Mesodermal cell (in vitro differentiated cells): ENCODE data around the gene ACSS1.

Experiments
- H3K27ac ChIP-seq: 2 replicates; pipeline ENCODE4 v1.7.0; 2013; ENCODE audit warnings: mild to moderate bottlenecking, low read depth, low read length, moderate library complexity; ENCODE audit not compliant: severe bottlenecking
- H3K36me3 ChIP-seq: 2 replicates; pipeline ENCODE4 v1.7.1; 2013; ENCODE audit warnings: mild to moderate bottlenecking, low read length, moderate library complexity; ENCODE audit not compliant: control insufficient read depth, insufficient read depth
- H3K4me1 ChIP-seq: one replicate; pipeline ENCODE4 v1.7.1; 2013; ENCODE audit warnings: mild to moderate bottlenecking, low read length; ENCODE audit not compliant: insufficient read depth, control insufficient read depth, poor library complexity, severe bottlenecking
- H3K4me3 ChIP-seq: 2 replicates; pipeline ENCODE4 v1.7.0; 2013; ENCODE audit warnings: low read length, control low read depth, mild to moderate bottlenecking; ENCODE audit not compliant: insufficient read depth, poor library complexity, severe bottlenecking; ENCODE audit errors: extremely low read depth
- H3K9me3 ChIP-seq: 2 replicates; pipeline ENCODE4 v1.7.1; 2013; ENCODE audit warnings: mild to moderate bottlenecking, low read length, moderate library complexity; ENCODE audit not compliant: control insufficient read depth
- WGBS, 2 experiments: methylation state at CpG; one replicate each; pipeline ENCODE4 v1.1.5; 2013; ENCODE audit warnings: missing lambda C conversion rate in 2 of 2; ENCODE audit not compliant: insufficient coverage in 2 of 2; 5-methylcytosine and 5-hydroxymethylcytosine counted together

The ACSS1 gene

DNA sequence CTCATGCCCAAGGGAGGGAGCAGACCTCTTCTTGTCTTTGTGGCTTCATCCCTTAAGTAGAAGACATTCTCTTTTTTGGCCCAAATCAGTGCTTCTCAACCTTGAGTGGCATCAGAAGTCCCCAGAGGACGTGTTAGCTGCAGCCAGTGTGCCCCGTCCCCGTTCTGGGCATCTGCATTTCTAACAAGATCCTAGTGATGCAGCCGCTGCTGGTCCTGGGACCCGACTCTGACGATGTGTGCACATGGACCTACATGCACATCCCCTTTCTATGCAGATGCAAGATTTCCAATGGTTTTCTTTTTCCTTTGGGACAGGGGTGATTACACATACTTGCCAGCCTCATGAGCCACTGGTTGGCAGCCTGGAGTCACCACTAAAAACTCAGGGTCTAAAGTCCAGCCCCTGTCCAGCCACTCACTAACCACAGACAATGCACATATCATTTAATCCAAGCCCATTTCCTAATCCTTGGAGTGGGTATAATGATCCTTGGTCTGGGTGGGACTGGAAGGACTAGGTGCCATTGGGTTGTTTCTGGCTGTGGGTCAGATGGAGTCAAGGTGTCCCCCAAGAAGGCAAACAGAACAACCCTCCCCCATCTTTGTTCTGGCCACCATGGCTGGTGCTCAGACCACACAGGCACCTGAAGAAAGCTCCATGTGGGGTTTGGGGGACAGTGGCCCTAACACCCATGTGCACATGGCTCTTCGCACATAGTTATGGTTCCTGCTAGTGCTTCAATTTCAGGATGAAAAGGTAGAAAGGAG, 6.4 kb downstream of the ACSS1 start:
- H3K9me3 ChIP-seq, result no peaks in the 10 kb centered on the region
- no peak overlapping the region for H3K27ac ChIP-seq
- no peaks in the 10 kb centered on the region for H3K36me3 ChIP-seq
- H3K4me3 ChIP-seq, result no peak overlapping the region
- peaks cover under 1% of the 10 kb centered on the region for H3K4me1 ChIP-seq
- WGBS, 2 experiments, result 90 to 92% methylated on average over 7 of the region's 7 CpGs

DNA sequence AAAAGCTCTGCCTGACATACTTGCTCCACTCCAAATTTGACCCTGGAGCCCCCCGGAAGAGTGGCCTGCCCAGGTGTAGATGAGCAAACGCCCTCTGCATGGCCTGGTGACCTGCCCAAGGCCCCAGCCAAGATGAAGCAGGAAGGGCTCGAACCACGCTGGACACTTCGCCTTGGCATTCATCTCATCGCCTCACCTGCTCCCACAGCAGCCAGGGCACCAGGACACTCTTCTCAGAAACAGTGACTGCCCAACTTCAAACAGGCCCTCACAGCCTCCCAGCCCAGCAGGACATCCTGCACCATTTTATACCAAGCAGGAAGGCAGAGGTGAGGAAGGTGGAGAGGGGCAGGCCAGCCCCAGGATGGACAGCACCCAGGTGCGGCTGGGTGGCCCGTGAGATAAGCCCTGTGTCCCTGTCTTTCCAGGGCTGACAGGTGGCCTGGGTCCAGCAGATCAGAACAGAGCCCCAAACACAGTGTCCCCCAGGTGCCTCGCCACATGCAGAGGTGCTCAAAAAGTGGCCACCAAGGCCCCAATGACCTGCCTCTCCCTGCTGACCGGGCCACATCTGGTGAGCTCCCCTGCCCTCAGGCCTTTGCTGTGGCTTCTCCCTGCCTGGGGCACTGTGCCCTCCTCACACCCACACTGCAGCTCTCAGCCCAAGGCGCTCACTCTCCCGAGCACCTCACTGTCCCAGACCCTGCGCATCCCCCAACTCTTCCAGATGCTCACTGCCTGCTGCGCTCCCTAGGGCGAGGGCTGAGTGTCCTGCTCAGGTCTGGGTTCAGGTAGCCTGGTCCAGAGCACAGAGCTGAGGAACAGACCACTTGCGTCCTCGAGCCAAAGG, 7.2 kb downstream of the ACSS1 start:
- WGBS, 2 experiments, result 88 to 90% methylated on average over 16 to 17 of the region's 17 CpGs
- no peaks in the 10 kb centered on the region for H3K4me1 ChIP-seq
- no peak overlapping the region for H3K4me3 ChIP-seq
- H3K9me3 ChIP-seq, result no peaks in the 10 kb centered on the region
- no peak overlapping the region for H3K27ac ChIP-seq
- no peaks in the 10 kb centered on the region for H3K36me3 ChIP-seq

DNA sequence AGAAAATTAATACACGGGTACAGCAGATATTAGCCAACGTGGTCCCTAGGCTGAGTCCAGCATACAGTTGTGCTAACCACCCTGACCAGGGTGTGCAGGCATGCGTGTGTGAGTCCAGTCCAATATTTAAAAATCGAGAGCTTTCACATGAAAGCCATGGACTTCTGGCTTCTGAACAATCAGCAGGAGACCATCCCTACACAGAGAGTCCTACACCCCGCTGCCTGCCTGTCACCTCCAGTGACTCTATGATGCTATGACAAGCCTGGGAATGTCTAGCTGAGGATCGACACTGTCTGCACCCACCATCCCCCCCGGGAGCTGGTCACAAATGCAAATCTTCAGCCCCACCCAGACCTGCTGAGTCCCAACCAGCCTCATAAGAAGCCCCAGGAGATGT, 7.9 kb downstream of the ACSS1 start:
- no peak overlapping the region for H3K4me3 ChIP-seq
- H3K36me3 ChIP-seq, result no peaks in the 10 kb centered on the region
- no peak overlapping the region for H3K27ac ChIP-seq
- 82 to 83% methylated on average over 6 to 7 of the region's 7 CpGs for WGBS, 2 experiments
- H3K4me1 ChIP-seq, result no peaks in the 10 kb centered on the region
- no peaks in the 10 kb centered on the region for H3K9me3 ChIP-seq

DNA sequence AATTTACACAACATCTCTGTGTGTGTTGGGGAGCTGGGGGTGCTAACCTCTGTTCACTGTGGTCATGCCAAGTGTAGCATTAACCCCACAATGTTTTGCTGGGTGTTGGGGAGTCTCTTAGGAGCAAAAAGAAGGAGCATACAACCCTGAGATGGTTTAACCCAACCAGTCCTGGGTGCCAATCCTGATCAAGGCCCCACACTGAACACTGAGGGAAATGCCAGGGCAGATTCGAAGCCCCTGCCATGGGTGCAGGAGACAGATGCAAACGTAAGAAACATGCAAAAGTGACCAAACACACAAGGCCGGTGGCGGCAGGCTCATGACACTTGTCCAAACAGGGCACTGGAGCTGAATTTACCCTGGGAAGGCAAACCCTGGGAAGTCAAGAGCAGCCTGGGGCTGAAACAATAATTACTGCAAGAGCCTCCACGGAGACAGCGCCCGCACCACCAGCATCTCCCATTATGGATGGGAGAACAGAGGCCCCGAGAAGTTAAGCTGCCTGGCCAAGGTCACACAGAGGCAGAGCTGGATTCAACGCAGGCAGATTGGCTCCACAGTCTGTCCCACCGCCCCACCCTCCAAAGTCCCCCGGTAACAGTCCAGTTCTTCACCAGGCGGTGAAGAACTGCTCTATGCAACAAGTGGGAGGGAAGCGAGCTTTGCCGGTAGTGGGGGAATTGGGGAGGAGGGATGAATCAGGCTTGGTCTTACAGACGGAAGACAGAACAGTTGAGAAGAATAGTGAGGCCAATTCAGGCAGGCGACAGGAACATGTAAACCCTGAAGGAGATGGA, 8.5 kb downstream of the ACSS1 start:
- WGBS, 2 experiments, result 86 to 87% methylated on average over 14 to 16 of the region's 16 CpGs
- Histone ChIP-seq H3K4me1 (no peaks in the 10 kb centered on the region), H3K9me3 (no peaks in the 10 kb centered on the region), H3K27ac (no peak overlapping the region), H3K36me3 (no peaks in the 10 kb centered on the region), H3K4me3 (no peak overlapping the region)

DNA sequence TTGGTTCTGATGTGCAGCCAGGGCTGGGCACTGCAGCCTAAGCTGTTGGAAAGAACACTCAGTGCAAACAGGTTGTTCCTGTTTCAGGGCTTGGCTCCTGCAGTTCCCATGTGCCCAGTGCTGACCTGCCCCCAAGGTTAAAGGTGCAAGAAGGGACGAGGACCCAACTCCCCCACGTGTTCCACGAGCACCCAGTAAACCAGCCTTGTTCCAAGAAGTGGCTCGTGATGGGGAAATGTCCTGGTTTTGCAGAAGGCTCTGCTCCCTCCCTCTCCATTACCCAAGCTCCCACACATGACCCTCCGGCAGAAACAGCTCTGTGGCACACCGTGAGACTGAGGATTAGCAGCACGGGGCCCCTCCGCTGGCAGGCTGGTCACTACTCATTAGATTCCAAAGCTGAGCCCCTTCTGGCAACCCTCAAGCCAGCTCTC, 9.4 kb downstream of the ACSS1 start:
- Histone ChIP-seq H3K36me3 (no peaks in the 10 kb centered on the region), H3K4me1 (no peaks in the 10 kb centered on the region), H3K9me3 (no peaks in the 10 kb centered on the region), H3K4me3 (no peak overlapping the region), H3K27ac (no peak overlapping the region)
- WGBS, 2 experiments, result 80 to 87% methylated on average over 1 to 6 of the region's 8 CpGs

DNA sequence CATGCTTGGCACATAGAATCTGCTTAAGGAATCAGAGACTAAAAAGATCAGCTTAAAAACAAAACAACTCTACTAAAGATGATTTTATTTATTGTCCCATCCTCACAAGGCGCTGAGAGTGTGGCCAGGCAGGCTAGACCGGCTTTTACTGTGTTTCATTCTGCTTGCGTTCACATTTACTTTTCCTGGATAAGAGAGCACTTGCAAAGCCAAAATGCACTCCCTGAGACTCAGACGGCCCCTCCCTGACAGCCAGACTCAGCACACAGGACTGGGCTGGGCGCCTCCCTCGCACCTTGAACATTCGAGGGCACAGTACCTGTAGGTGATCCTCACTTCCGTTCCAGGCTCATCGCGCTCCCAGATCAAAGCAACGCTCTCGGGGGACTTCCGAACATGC, 10.2 kb downstream of the ACSS1 start:
- no peaks in the 10 kb centered on the region for H3K4me1 ChIP-seq

DNA sequence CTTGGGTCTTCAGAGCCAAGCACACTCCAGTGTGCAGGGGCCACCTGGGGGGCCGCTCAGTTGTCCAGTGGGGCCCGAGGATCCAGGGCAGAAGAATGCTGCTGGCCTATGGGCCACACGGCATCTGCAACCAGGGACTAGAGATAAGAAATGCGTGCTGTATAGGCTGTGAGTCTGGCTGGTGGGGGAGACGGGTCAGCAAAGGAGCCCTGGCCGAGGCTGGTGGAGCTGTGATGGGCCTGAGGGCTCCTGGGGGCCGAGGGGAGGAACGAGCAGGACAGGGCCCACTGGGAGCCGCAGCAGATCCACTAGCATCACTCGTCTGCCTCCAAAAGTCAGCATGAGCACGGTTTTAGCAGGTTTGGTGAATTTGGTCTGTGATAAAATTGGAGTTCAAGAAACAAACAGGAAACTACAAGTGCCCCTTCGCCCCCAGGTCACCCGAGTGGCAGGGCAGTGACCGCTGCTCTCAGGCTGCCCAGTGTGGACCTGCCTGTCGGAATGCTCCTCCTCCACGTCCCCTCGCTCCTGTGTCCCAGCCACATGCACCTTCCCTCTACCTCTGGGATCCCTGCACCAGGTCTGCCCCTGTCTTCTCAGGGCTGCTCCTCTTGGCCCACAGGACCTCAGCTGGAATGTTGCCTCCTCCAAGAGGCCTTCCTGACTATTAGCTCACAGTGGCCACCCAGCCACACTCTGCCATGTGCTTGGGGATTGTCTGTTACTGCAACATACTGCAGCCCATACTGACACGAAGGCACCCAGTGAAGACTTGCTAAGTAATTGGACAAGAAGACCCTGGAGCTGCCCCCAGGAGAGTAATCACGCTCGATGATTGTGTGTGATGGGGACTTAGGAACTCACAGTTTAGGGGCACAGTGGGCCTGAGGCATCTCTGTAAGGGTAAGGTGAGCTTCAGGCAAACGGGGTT, 10.9 kb downstream of the ACSS1 start:
- Histone ChIP-seq H3K27ac (no peak overlapping the region), H3K4me1 (no peaks in the 10 kb centered on the region), H3K9me3 (no peaks in the 10 kb centered on the region), H3K36me3 (no peaks in the 10 kb centered on the region), H3K4me3 (no peak overlapping the region)
- 85 to 87% methylated on average over 14 to 20 of the region's 21 CpGs for WGBS, 2 experiments

More for the DNA sequence above, 10.2 kb downstream of the ACSS1 start:
- H3K27ac ChIP-seq, result no peak overlapping the region
- H3K4me3 ChIP-seq, result no peak overlapping the region
- H3K36me3 ChIP-seq, result no peaks in the 10 kb centered on the region
- no peaks in the 10 kb centered on the region for H3K9me3 ChIP-seq
- 90 to 91% methylated on average over 13 of the region's 13 CpGs for WGBS, 2 experiments

DNA sequence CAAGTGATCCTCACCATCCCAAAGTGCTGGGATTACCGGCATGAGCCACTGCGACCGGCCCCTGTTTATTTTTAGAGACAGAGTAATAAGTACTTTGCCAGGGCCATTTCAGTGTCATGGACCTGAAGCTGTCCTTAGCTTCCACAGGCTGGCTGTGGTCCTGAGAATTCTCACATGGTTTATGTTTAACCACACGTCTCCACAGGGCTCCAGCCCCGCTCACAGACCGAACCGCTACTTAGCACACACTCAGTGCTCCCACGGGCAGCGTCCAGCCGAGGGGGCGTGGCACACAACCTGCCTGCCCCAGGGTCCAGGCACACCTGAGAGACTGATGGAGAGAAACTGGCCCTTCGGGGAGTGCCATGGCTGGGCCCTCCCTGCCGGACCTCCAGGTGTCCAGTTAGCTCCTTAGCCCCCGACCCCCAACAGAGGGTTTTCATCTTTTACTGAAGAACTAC, 11.7 kb downstream of the ACSS1 start:
- Histone ChIP-seq H3K27ac (no peak overlapping the region), H3K4me3 (no peak overlapping the region), H3K36me3 (no peaks in the 10 kb centered on the region), H3K4me1 (no peaks in the 10 kb centered on the region), H3K9me3 (no peaks in the 10 kb centered on the region)
- 82 to 87% methylated on average over 11 to 14 of the region's 14 CpGs for WGBS, 2 experiments

DNA sequence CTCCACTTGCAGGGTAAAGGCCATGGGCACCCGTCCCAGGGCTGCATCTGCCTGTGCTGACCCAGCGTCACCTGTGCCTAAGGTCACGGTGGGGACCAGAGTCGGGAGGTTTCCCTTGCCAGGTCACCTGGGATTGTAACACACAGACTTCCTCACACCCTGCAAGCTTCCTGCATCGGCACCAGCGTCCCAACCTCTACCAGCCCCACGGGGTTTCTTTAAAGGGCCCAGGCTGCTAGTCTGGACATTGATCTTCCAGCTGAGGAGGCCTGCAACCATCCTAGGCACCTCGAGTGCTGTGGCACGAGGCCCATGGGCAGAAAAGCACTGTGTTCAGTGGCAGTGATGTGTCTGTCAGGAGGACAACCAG, 12.6 kb downstream of the ACSS1 start:
- Histone ChIP-seq H3K27ac (no peak overlapping the region), H3K4me3 (no peak overlapping the region), H3K36me3 (no peaks in the 10 kb centered on the region), H3K9me3 (no peaks in the 10 kb centered on the region), H3K4me1 (no peaks in the 10 kb centered on the region)
- WGBS, 2 experiments, result 78 to 94% methylated on average over 2 to 8 of the region's 9 CpGs
